H7 (cell line): Measurements from ENCODE around the gene TSPAN14. TPM values are rescaled to one million over a fixed set of nuclear protein-coding genes. Genes with fewer than 3 reads are reported as not detected.

Experiments
- DNase-seq: peaks from one replicate; pipeline ENCODE4 v3.0.0; 2012
- H3K27me3 ChIP-seq: 2 replicates; pipeline ENCODE4 v1.6.0; 2011; ENCODE audit warnings: mild to moderate bottlenecking, low read length; ENCODE audit not compliant: control insufficient read depth, insufficient read depth
- H3K36me3 ChIP-seq: replicated peaks from 2 replicates; pipeline ENCODE4 v1.5.1; 2011; ENCODE audit warnings: low read length; ENCODE audit not compliant: control insufficient read depth, insufficient read depth
- H3K4me3 ChIP-seq: 2 replicates; pipeline ENCODE4 v1.5.1; 2011; ENCODE audit warnings: low read depth, mild to moderate bottlenecking, control low read depth, low read length, moderate library complexity; ENCODE audit not compliant: insufficient read depth
- total RNA-seq: library from RNA; depleted of rRNA; stranded (reverse); fragments of >200 nt; shearing (Covaris generic); gene quantifications from 2 replicates; pipeline ENCODE4 v1.2.3, GENCODE V29; 2014

TSPAN14 gene
- total RNA-seq, 1 experiment from 2014 or later = 36.3 TPM

DNA sequence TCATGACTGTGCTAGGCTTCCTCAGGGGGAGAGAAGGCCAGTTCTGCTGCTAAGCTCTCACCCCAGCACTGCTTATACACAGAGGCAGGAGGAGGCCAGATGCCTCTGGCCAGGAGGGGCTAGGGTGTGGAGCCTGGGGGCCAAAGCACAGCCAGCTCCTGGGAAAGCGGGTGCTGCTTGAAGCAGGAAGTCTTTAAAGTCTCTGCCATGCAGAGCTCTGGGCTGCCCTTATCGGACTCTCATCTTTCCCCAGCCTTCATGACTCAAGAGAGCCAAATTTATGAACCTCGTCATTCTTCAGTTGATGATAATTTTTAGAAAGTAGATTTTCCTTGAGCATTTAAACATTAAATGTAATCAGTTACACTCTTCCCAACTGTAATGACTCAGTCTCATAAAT is 11.2 kb upstream of the TSPAN14 start:
- H3K27me3 ChIP-seq = no peaks in the 10 kb centered on the region
- no peaks in the 10 kb centered on the region for H3K36me3 ChIP-seq
- DNase-seq = no peak
- no peak overlapping the region for H3K4me3 ChIP-seq

DNA sequence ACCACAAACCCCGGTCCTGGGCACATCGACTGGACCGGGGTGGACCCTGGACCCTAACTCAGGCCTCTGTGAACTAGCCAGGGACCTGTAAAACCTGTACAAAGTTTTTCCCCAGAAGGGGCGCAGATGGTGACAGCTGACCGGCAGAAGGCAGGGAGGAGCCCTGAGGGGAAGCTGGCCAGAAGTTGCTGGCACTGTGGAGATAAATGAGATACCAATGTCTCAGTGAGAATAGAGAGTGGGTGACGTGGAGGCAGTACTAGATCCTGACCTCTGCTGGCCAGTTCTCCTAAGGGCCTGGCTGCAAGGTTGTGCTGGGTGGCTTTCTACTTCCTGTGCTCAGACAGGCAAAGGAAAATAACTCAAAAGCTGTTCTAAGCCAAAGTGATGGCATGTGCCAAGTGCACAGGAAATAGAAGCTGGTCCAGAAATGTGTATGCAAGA is 10.6 kb upstream of the TSPAN14 start:
- Histone ChIP-seq H3K36me3 (no peaks in the 10 kb centered on the region), H3K27me3 (no peaks in the 10 kb centered on the region), H3K4me3 (no peak overlapping the region)
- no peak for DNase-seq

DNA sequence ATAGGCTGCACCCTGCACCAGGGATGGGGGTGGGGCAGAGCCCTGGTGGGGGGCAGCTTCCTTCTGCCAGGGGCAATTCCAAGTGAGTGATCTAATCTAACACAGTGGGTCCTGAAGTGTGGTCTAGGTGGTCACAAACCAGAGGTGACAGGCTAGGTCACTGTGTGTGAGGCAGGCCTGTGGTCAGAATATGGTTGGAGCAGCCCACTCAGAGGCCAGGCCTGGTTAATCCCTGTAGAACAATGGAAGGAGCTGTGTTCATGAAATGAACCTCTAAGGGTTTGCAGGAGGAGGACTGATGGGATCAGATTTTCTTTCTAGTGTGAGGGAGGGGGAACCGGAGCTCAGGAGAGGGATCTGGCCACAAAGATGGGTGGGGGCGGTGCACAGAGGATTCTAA is 10.0 kb upstream of the TSPAN14 start:
- Histone ChIP-seq H3K27me3 (no peaks in the 10 kb centered on the region), H3K4me3 (no peak overlapping the region), H3K36me3 (no peaks in the 10 kb centered on the region)
- no peak for DNase-seq

DNA sequence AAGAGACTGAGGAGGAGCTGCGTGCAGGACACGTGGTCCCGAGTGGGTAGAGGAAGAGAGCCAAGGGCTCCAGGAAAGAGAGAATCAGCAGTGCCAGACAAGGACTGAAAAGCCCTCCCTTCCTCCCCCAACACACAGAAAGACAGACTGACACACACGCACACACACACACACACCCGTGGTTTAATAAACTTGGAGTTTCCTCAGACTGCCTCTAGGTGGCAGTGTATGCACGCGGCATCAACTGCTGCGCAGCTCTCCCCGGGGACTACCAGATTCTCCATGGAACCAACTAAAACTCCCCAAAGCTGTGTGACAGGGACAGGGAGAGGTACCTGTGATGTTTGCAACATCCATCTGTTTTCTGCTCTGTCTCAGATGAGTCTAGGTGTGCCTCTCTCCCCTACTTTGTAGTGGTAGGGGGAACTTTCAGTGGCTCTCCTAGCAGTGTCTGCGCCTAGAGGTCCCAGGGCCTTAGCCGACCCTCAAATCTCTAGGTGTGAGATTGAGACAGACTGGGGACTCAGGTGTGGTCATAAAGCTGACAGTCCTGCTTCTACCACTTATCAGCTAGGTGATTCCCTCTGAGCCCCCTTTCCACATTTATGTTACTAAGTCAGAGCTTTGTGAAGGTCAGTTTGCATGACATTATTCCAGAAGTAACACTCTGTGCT is 9.3 kb upstream of the TSPAN14 start:
- DNase-seq = peak; percentile 70
- Histone ChIP-seq H3K4me3 (no peak overlapping the region), H3K36me3 (no peaks in the 10 kb centered on the region), H3K27me3 (no peaks in the 10 kb centered on the region)

DNA sequence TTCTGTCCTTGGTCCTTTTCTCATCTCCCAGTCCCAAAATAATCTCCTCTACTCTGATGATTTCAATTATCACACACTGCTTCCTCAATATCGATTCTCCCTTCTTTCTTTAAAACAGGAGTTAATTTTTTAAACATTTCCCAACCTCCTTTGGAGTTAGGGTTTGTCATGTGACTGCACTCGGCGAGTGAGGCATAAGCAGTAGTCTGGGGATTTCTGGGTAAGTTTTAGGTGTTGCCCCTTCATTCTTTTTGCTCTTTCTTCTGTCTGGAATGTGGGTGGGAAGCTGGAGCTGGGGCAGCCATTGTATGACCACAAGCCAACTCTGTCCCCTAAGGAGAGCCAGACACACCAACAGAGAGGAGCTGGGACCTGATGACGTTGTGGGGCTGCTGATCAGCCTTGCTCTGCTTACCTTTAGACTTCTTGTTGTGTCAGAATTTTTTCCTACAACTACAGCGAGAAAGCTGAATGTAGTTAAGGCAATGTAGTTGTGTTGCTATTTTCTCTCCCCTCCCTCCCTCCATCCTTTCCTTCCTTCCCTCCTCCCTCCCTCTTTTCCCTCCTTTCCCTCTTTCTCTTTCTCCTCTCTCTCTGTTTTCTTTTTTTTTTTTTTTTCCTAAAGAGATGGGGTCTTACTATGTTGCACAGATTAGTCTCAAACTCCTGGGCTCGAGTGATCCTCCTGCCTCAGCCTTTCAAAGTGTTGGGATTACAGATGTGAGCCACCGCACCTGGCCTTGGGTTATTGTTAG is 6.5 kb upstream of the TSPAN14 start:
- Histone ChIP-seq H3K27me3 (no peaks in the 10 kb centered on the region), H3K4me3 (no peak overlapping the region), H3K36me3 (no peaks in the 10 kb centered on the region)
- no peak for DNase-seq

DNA sequence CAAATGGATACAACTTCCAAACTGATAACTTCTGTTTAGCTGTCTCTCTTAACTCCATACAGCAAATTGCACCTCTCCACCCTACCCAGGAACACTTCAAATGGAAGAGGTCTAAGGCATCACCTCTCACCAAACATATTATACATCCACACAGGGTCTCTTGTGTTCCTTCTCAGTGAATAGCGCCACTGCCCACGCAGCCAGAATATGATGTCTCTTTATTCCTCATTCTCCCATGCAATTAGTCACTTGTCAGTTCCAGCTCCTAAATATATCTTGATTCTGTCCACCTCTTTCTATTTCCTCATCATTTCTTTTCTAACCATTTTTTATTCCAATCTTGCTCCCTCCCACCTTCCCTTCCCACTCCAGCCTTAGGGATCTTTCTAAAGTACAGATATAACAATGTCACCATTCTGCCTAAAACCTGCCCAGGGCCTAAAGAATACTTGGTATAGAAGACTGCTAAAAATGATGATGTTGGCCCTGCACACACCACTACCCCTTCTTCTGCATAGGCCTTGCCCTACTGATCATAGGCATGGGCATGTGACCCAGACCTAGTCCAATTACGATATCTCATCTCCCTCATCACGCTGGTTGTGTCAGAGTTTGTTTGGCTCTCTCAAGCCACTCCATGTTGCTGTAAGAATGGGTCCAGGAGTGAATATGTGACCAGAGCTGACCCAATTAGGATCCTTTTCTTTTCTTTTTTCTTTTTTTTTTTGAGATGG is 5.7 kb upstream of the TSPAN14 start:
- Histone ChIP-seq H3K4me3 (no peak overlapping the region), H3K36me3 (no peaks in the 10 kb centered on the region), H3K27me3 (no peaks in the 10 kb centered on the region)
- no peak for DNase-seq

DNA sequence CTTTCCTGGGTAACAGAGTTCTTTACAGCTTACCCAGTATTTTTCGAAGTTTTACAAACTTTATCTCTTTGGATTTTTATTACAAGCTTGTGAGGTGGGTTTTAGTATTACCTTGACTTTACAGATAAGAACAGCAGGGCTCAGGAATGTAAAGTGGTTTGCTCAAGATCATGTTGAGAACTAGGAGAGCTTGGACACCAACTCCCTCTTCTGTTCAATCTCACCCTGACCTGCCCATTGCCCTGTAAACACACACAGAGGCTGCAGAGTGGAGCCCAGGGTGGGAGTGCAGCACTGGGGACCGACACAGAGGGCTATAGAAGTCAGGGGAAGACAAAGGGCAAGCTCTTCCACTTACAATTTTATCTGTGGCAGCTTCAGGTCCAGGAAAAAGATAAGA is 4.6 kb upstream of the TSPAN14 start:
- H3K27me3 ChIP-seq = no peaks in the 10 kb centered on the region
- no peak for DNase-seq
- H3K36me3 ChIP-seq = no peaks in the 10 kb centered on the region
- H3K4me3 ChIP-seq = no peak overlapping the region

DNA sequence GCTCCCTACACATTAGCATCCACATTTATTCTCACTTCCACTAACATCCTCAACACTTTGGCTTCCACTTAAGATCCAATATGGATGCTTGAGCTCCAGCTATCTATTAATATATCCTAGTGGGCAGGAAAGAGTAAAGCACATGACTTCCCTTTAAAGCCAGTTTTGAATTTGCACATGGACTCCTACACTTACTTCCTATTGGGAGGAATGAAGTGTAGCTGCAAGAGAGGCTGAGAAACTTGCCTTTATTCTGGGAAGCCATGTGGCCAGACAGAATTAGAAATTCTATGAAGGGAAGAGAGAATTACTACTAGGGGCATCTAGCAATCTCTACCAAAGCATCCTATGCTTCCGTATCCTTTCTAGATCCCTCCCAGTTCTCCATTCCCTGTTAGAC is 3.0 kb upstream of the TSPAN14 start:
- H3K36me3 ChIP-seq = no peaks in the 10 kb centered on the region
- no peak overlapping the region for H3K4me3 ChIP-seq

DNA sequence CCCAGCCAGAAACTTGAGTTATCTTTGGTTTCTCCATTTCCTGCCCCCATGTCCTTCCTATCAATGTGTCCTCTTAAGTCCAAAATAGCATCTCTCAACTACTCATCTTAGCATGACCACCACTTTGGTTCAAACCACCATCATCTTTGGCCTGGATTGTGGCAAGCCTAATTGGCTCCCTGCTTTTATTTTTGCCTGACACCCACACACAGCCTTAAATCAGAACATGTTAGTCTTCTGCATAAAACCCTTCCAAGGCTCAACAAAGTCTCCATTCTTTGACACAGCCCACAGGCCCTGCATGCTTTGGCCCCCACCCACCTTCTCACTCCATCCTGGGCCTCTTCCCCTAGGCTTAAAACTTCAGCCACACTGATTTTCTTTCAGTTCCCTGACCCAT is 2.0 kb upstream of the TSPAN14 start:
- Histone ChIP-seq H3K27me3 (peaks cover 8% of the 10 kb centered on the region), H3K4me3 (no peak overlapping the region), H3K36me3 (no peaks in the 10 kb centered on the region)
- no peak for DNase-seq

More for the DNA sequence above, 3.0 kb upstream of the TSPAN14 start:
- DNase-seq = no peak
- peaks cover 6% of the 10 kb centered on the region for H3K27me3 ChIP-seq

DNA sequence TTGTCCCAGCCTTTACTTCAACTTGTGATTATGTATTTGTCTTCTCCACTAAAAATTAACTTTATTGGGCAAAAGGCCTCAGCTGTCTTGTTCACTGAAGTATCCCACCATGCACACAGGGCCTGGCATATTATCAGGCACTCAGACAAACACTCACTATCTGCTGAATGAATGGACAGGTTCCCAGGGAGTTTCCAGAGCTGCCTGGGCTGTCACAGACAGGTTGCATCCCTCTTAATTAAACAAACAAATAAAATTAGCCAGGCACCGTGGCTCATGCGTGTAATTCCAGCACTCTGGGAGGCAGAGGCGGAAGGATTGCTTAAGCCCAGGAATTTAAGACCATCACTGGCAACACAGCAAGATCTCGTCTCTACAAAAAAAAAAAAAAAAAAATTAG is 1.5 kb upstream of the TSPAN14 start:
- H3K4me3 ChIP-seq = no peak overlapping the region
- H3K36me3 ChIP-seq = no peaks in the 10 kb centered on the region
- H3K27me3 ChIP-seq = peaks cover 8% of the 10 kb centered on the region
- no peak for DNase-seq

DNA sequence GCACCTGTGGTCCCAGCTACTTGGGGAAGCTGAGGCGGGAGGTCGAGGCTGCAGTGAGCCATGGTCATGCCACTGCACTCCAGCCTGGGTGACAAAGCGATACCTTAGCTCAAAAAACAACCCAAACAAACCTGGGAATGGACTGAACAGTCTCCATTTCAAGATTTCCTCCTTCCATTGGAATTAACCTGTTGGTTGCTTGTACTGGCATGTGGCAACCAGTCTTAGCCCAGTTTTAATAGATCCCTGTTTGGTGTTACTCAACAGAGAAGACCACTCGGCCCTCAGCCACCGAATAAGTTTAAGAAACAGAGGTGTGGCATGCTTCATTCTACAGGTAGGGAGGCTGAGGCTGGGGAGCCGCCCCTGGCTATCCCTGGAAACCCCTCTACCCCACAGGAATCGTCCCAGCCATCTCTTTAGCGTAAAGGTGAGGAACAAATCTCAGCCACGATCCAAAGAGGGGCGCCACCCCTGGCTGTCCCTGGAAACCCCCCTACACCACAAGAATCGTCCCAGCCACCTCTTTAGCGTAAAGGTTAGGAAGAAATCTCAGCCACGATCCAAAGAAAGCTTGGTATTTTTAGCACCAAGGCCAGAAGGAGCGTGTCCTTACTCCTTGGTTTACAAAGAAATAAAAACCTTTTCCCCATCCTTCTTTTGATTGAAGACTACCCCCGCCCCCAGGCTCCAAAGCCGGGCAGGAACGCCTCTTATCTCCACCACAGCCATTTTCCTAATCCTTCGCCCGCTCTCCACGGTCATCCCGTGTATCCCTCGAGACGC is 861 bp upstream of the TSPAN14 start:
- H3K36me3 ChIP-seq = no peaks in the 10 kb centered on the region
- peaks cover 8% of the 10 kb centered on the region for H3K27me3 ChIP-seq
- DNase-seq = peak; percentile 62
- H3K4me3 ChIP-seq = peak overlapping the region; percentile 58

DNA sequence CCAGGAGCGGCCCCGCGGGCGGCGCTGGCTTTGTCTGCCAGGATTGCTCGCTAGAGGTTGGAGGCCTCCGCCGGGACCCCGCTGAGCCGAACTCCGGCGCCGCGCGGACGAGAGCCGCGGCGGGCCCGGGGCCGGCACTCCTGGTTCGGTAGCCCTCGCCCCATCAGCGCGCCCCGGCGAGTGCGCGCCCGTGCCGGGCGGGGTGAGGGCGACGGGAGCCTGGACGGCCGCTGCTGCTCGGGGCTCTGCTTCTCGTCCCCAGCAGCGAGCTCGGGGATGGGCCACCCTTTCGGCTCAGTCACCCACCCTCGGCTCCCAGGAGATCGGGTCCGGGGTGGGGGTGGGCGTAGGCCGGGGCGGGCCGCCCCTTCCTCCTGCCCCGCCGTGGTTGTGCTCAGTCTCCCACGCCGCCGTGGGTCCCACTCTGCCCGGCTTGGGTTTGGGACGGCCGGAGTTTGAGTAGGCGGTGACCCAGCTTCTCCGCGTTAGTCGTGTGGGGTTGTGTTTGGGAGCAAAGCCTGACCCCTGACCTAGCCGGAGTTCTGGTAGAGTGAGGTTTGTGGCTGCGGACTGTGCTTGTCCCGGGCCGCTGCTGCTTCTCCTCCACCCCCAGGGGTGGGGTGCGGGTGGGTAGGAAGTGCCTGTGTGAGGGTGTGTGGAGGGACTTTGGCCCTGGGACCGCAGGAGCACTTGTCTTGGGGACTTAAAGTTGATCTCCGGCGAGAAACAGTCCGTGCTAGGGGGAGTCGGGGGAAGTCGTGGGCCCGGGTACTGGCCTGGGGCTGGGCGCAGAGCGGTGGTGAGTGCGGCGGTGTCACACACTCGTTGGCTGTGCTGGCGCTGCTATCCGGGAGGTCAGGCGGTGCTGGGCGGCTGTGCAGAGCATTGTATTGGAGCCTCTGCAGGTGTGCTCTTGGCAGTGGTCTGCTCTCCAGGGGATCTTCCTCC is 677 bp downstream of the TSPAN14 start:
- peaks cover 8% of the 10 kb centered on the region for H3K27me3 ChIP-seq
- H3K36me3 ChIP-seq = no peaks in the 10 kb centered on the region
- H3K4me3 ChIP-seq = peak overlapping the region; percentile 88
- DNase-seq = peak; percentile 78

DNA sequence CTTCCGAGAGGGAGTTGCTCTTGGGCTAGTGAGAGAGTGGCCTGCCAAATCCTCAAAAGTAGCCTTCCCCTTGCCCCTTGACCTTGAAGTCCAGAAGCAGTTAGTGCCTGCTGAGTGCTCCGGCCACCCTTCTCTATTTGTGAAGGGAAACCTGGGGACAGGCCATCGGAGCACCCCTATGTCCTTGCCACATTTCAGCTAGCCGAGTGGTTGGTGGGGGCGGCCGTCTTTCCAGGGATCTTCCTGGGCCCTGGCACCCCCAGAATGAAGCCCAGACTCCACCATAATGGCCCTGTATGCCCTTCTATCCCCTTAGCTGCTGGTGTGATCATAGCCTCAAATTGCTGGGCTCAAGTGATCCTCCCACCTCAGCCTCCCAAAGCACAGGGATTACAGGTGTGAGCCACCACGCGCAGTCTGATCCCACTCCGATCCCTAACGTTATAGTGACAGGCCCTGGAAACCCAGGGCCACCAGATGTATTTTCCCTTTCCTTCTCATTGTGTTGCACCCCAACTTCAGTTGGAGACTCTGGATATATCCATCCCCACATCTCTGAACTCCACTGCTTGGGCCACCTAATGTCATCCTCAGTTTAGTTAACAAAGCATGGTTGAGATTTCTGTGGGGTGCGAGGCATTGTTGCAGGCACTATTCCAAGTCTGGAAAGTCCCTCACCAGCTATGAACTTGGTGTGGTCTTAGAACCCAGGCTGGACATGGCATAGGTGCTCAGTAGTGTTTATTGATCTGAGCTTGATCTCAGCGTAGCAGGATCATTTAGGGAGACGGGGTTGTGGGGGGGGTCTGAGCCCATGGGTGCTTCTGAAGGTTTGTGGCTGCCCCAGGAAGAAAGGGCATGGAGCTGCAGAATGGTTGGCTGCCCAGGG is 1.6 kb downstream of the TSPAN14 start:
- Histone ChIP-seq H3K4me3 (peak overlapping the region; percentile 88), H3K36me3 (no peaks in the 10 kb centered on the region), H3K27me3 (peaks cover 8% of the 10 kb centered on the region)
- DNase-seq = no peak
